GM12875 (cell line): ENCODE results near the gene COPZ2.
"Not testable (repeated sequence)": the region's sequence is repeated elsewhere in the genome, so short reads cannot be mapped to it uniquely, and the experiment has no call there.

Source experiments
- H3K4me3 ChIP-seq: one replicate; pipeline ENCODE4 v1.5.1; 2011; ENCODE audit warnings: low read depth, low read length, control low read depth
- TF ChIP-seq, protein P1 (sequence below): IDR thresholded peaks from 2 replicates; pipeline ENCODE4 v1.5.1; 2011; ENCODE audit warnings: low read depth, mild to moderate bottlenecking, control low read depth, inconsistent platforms, low read length, moderate library complexity, borderline replicate concordance; ENCODE audit not compliant: insufficient read depth

COPZ2 gene

DNA sequence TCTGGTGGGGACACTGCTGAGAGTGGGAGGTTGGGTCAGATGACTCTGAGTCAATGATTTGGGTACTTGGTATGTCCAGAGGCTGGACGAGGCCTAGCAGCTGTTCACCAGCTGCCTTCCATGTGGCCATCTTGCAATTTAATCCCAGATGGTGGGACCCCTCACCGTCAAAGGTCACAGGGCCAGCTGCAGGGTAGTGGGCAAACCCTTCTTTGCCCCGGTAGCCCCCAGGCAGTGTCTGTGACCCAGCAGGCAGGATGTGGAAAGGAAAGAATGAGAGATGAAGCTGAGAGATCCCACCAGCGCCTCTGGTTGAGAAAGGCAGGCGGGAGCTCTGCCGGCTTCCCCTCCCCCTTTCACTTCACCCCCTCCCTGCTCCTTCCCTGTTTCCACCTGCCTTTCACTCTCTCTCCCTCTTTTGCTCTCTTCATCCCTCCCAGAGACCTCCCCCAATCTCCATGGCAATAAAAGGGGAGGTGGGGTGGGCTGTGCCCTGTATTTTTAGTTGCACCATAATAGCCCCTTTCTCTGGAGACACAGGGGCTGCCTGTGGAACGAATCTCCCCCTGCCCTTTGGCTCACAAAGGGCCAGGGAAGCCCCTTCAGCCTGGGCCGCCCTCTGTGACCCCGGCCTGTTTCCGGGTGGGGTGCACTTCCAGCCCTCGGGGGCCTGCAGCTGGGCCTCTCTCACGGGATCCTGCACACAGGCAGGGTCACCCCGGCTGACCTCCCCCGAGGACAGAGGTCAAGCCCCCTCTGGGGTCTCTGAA lies 46.5 kb downstream of the COPZ2 start:
- no peak overlapping the region for H3K4me3 ChIP-seq
- TF ChIP-seq, protein P1, sequence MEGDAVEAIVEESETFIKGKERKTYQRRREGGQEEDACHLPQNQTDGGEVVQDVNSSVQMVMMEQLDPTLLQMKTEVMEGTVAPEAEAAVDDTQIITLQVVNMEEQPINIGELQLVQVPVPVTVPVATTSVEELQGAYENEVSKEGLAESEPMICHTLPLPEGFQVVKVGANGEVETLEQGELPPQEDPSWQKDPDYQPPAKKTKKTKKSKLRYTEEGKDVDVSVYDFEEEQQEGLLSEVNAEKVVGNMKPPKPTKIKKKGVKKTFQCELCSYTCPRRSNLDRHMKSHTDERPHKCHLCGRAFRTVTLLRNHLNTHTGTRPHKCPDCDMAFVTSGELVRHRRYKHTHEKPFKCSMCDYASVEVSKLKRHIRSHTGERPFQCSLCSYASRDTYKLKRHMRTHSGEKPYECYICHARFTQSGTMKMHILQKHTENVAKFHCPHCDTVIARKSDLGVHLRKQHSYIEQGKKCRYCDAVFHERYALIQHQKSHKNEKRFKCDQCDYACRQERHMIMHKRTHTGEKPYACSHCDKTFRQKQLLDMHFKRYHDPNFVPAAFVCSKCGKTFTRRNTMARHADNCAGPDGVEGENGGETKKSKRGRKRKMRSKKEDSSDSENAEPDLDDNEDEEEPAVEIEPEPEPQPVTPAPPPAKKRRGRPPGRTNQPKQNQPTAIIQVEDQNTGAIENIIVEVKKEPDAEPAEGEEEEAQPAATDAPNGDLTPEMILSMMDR: no peak

DNA sequence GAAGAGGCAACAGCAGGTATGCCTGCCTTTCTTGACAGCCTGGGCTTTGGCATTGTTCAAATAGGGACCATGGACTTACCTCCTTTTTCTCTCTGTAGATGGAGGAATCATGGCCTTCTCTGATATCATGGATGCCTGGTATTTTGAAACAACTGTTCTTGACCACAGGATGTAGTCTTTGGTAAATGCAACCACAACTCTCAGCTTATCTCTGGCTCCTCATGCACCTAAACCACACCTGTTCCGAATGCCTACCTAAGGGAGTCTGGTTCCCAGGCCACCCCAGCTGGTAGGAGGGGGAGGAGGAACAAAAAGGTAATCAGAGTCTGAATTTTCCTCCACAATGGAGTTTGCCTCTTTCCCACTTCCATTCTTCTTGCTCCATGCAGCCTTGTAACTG lies 47.9 kb downstream of the COPZ2 start:
- H3K4me3 ChIP-seq: no peak overlapping the region
- TF ChIP-seq, protein P1: no peak

DNA sequence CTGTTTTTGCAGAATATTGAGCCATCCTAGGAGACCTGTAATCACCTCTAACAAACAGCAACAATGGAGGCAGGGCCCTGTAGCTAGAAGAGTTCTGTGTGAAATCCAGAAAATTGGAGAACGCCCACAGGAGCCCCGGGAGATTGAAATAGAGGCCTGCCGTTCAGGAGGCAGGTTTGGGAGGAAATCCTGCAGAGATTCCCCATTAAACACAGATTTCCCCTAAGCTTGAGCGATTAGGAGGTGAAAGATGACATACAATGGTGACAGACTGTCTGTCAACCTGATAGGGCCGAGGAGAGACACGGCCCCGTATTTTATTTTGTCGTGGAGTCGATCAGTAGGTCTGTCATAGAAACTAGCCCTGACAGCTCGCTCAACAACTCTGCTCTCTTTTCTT lies 48.4 kb downstream of the COPZ2 start:
- TF ChIP-seq, protein P1: no peak
- H3K4me3 ChIP-seq: no peak overlapping the region

DNA sequence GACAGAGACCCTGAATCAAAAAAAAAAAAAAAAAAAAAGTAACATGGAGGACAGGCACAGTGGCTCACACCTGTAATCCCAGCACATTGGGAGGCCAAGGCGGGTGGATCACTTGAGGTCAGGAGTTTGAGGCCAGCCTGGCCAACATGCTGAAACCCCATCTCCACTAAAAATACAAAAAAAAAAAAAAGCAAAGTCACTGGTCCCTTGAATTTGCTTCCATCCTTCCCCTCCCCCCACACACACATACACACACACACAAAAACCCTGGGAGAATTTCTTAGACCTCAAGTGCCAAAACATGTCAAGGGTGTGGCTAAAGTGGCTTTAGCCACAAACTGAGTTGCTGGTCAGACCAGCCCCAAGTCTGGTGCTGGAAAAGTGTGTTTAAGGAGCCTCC lies 49.2 kb downstream of the COPZ2 start:
- H3K4me3 ChIP-seq: not testable (repeated sequence)

DNA sequence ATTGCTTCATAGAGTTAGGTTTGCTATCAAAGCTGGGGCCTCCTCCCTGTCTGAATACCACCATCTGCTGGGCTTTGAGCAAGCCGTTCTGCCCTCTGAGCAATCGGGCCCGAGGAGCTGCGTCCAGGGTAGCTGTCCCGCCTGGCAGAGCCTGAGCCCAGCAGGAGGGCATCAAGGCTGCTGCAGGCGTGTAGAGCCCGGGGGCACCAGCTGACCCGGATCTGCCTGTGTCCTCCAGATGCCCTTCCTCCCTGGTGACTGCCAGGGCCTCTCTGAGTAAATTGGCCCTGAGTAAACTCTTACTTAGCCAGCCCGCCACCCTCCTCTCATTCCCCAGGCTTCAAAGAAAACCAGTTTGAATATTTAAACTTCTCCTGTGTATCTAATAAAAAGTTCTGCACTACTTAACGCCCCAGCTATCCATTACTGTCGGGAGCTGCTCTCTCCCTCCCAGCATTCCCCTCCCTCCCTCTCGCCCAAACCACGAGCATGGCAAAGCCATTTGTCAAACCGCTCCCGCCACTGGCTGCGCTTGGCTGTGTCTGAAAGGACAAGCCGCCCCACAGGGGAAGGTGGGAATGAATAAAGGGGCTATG lies 50.3 kb downstream of the COPZ2 start:
- no peak overlapping the region for H3K4me3 ChIP-seq
- TF ChIP-seq, protein P1: no peak

DNA sequence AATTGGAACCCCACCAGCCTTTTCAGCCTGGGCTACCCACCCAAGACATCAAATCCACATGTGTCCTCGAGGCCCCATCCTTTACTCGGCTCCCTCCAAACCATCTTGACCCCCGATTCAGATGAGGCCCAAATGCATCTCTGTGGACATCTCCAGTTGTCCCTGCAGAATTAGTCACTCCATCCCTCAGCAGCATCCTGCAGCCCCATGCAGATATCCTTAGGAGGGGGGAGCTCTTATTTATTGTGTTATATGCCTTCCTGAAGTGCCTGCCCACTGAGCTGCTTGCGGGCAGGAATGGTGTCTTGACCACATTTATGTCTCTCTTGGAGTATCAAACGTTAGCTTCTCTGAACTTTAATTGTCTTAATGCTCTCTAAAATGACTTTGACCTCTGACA lies 51.1 kb downstream of the COPZ2 start:
- TF ChIP-seq, protein P1: no peak
- no peak overlapping the region for H3K4me3 ChIP-seq

DNA sequence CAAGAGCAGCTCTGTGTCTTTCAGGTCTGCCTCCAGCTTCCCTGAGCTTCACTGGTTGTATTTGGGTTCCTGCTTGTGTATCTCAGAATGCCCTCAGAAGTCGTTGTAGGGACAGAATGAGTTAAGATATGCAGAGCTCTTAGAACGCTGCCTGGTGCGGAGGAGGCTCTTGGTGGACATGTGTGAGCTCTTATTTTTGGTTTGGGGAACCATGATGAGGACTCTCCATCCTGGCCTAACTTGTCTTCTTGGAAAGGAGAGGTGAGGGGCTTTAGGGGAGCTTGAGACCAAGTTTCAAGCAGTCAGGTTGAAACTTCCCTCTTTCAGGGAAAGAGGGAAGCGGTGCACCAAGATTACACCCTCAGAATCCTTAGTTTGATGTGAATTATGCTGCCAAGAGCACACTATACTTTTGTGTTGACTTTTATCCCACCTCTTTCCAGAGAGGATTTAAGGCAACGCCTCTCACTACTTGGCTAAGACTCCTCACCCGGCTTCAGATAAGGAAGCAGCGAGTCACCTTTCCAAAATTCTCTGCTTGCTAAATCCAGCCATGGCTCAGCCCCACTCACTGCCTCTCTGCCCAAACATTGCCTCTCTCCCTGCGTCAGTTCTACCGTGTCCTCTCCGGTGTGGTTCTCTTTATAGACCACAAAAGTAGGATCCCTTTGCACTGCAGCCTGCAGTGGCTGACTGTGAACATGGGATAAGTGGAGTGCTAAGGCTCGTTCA lies 53.9 kb downstream of the COPZ2 start:
- no peak overlapping the region for H3K4me3 ChIP-seq
- TF ChIP-seq, protein P1: no peak
